Amniotic stem cell (primary cell): ENCODE results near the gene UROD.
A peak's percentile ranks its signal among the peaks of the same experiment; 100 is the strongest.

Source experiments
- DNase-seq: peaks from one replicate; lab custom pipeline; 2025; lab: John Stamatoyannopoulos, UW

Gene UROD

DNA sequence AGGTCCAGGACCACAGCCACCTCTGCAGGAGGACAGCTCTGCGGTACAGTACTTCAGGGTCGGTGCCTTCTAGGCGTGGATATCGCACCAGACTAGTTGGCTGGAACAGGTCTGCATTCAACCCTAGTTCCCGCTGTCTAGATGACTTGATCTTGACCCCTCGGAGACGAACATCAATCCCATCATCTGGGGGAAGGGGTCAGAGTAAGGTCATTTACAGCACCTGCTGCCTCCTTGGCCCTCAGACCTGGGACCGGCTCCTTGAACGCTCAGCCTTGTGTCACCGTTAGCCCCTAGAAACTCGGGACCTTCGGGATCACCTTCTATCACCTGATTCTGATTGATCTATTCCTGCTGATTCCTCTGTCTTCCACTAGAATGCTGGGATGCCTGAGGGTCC is 3.5 kb upstream of the UROD start:
- no peak for DNase-seq

DNA sequence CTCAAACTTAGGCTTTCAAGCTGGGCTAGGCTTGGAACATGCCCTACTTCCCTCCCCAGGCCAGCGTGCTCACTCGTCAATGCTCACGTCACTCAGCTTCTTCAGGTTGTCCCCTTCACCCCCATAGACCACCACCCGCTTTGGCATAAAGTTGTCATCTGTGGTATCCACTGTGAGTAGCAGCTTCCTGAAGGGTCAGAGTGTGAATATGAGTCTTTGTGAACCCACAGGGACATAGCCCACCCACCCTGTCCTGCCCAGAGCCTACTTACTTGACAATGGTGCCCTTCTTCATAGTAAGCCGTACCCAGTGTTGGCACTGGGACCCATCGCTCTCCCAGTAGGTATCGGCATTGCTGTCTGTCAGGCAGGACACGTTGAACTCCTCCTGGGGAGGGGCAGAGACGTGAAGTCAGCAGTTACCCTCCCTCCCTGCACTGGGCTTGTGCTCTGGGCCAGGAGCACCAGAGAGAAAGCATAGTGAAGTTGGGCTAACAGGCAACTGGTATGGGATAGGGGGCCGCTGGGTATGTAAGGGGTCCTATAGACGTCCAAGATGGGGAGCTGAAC is 2.7 kb upstream of the UROD start:
- no peak for DNase-seq

DNA sequence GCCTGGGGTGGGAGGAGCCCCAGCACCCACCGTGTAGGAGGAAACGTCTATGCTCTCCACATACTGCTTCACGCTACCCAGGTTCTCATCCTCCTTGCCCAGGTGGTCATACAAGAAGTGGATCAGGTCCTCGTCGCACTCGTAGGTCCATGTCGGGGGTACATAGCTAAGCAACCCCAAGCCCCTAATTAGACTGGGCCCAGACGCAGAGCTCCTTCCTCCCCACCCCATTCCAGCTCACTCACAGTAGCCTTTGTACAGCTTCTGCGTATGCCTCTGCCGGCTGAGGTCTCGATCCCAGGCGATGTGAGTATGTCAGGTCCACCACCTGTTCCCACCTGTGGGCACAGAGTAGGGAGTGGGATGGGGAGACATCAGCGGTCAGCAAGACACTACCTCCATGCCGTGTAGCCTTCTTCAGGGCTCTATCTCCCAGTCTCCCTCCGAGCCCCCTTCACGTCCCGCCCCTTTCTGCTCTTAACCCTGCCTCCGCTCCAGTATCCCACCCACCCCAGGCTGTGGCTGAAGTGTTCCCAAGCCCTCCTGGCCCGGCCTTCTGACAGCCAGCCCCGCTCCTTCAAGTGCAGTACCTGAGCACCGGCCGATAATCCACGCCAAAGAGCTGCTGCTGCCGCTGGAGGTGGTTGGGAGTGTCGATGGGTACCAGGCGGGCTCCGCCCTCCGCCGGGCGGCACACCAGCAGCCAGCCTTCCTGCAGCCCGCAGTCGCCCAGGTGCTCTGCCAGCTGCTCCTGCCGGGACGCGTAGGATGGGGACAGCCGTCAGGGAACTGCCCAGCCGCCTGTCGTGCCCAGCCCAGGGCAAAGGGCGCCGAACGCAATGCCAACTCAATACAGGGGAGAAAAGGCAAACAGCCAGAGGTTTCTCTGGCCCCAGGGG is 1.8 kb upstream of the UROD start:
- DNase-seq = no peak

DNA sequence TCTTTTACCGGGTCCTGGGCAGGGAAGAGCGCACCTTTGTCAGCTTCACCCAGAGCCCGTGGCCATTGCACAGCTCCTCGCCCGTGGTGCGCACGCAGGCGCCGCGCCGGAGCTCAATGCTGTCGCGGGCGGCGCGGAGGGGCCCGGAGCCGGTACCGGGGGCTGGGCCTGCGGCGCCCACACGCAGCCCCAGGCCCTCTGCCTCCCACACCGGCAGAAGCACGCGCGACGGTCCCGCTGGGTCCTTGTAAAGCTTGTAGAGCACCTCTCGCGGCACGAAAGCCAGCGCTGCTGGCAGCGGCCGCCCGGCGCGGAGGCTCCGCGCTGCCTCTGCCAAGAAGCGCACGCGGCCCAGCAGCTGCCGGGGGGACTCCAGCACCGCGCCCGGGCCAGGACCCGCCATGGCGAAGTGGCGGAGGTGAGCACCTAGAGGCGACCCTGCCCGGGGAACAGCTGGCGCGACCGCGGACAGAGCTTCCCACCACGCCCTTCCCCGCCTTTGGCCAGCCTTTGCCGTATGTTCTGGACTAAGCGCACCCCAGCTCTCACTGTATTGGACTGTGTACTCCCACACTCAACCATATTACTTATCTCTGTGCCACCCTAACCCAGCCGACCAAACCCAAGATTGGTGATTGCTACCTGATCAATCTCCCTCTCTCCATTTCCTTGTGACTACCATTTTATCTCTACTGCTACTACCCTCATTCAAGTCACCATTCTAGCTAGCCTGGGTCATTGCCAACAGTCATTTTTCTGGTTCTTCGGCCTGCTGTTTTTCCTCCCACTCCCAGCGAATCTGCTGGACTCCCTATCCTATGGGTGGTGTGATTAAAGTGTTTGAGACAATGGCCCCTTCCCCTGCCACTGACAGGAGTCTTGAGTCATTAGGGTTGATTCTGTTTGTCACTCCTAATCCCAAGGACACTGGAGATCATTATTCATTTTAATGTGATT is 921 bp upstream of the UROD start, which contains the start of gene HECTD3:
Gene HECTD3, minus strand, starts transcription at position 470 of the 957 bp plus-strand sequence. Its CDS starts 67 bp downstream, at position 403.
- peak; percentile 30 for DNase-seq

DNA sequence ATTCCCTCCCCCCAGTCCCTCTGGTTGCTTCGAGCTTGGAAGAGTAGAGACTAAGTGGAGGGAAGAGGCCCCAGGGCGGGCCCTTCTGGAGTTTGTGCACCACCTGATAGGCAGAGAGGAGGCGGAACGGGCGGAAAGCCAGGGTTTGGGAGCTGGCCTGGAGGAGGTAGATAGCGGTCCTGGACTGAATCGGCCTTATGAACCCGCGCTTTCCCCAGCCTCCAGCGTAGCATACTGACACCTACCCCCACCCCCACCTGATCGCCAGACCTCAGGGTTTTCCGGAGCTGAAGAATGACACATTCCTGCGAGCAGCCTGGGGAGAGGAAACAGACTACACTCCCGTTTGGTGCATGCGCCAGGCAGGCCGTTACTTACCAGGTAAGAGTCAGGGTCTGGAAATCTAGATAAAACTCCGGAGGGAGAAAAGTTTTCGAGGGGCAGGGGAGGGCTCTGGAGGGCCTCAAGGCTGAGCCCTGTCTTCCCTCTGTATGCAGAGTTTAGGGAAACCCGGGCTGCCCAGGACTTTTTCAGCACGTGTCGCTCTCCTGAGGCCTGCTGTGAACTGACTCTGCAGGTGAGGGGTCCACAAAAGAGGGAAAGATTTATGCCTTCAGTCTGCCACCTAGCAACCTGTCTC is 705 bp downstream of the UROD start:
- DNase-seq = peak; percentile 32

DNA sequence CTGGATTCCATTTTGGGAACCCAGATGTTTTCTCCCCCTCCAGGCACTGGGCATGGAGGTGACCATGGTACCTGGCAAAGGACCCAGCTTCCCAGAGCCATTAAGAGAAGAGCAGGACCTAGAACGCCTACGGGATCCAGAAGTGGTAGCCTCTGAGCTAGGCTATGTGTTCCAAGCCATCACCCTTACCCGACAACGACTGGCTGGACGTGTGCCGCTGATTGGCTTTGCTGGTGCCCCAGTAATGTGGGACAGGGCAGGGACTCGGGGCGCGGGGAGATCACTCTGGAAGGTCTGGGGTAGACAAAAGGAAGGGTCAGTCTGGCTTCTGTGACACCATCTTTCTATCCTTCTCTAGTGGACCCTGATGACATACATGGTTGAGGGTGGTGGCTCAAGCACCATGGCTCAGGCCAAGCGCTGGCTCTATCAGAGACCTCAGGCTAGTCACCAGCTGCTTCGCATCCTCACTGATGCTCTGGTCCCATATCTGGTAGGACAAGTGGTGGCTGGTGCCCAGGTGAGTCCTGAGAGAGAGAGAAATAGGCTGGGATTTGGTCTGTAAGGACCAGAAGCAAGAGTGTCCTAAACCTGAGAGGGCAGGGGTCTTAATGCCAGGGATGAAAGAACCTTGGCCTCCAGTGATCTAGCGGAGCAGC is 1.6 kb downstream of the UROD start:
- no peak for DNase-seq

DNA sequence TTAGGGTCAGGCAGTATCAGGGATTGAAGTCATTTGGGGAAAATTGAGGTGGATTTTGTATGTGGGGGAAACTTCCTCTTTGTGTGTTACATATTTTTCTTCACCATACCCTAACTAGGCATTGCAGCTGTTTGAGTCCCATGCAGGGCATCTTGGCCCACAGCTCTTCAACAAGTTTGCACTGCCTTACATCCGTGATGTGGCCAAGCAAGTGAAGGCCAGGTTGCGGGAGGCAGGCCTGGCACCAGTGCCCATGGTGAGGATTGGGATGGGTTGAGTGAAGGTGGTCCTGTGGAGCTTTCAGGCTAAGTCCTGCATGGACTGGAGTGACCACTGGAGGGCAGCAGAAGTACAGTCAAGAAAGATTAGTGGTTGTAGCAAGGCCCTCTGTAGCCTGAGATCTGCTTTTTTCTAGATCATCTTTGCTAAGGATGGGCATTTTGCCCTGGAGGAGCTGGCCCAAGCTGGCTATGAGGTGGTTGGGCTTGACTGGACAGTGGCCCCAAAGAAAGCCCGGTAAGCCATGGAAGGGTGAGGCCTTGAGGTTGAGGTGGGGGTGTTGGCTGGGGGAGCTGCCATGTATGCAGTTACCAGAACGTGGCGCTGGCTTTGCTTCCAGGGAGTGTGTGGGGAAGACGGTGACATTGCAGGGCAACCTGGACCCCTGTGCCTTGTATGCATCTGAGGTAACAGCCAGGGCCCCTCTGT is 2.4 kb downstream of the UROD start:
- DNase-seq = peak; percentile 64

DNA sequence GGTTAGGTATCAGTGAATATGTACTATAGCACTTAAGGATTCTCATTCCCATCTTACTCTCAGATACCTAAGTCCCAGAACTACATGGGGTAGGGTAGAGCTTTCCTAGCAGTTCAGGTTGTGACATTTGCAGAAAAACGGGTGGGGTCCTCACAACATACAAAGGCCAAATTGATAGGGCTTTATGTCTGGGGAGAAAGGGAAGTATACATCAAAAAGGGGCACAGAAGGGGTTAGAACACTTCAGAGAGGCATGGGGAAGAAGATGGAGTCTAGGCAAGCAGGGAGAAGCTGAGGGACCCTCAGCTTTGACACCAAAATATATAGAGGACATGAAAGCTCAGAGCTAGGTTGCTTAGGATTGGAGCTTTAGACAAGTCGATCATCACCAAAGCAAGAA is 3.6 kb downstream of the UROD start:
- DNase-seq = no peak

DNA sequence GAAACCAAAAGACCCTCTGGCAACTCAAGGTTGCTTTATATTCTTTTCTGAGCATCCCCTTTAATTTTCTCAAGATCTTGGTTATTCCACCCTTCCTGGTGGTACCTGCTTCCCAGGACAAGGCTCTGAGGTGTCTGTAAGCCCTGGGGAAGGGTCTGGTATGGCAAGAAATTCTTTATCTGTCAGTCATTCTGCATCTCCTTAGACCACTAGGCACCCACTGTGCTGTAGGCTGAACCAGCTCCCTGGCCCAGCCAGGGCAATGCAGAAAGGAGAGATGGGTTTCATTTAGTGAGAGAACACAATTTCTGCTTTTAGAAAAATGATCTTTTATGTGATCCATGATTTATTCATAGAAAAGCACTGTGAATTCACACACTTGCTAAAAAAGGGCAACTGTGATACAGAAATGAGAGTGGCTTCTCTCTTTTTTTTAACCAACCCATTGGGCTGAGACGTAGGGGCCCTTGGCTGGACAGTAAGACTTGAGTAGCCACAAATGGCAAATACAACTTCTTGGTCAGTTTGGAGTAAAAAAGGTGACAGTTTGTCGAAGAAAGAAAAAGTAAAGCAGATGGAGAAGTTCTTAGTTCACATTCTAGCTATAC is 4.1 kb downstream of the UROD start:
- DNase-seq = no peak

DNA sequence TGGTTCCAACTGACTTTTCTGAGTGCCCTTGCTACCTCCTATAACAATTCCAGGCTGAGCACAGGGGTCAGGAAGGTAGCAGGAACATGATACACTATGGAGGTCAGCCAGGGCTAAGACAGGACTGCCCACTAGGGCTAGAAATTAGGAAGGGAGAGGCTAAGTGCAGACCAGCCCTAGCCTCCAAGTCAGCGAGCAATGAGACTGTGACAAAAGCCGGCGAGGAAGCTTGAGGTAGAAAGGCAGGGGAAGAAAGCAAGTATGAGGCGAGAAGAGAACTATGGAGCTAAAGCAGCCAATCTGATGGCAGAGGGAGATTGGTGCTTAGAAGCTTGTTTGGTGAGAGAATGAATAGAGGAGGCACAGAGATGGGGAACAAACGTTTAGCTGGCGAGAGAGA is 4.7 kb downstream of the UROD start:
- DNase-seq = no peak

DNA sequence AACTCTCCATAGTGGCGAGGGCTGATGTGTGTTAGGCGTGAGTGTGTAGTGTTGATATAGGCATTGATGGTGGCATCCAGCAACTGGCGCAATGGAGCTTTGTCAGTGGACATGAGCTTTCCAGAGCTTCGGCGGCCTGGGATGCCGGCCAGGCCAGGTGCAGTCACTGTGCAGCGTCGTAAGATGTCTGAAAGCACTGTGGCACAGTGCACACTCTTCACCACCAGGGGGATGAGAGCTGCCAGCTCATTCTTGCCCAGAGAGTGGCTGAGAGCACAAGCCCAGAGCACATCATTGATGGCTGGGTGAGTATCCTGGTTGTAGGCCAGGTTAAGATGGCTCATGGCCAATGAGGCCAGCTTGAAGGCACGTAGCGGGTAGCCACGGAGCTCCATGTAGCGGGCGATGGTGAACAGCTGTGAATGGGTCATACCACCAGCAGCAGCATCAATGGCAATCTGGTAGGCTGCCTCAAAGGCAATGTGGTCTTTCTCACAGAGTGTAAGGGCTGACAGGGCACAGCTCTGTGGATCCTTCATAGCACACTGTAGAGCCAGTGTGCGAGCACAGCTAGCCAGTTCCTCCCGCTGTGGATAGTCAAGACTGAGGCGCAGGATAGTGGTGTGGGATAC is 6.7 kb downstream of the UROD start:
- DNase-seq = peak; percentile 11

DNA sequence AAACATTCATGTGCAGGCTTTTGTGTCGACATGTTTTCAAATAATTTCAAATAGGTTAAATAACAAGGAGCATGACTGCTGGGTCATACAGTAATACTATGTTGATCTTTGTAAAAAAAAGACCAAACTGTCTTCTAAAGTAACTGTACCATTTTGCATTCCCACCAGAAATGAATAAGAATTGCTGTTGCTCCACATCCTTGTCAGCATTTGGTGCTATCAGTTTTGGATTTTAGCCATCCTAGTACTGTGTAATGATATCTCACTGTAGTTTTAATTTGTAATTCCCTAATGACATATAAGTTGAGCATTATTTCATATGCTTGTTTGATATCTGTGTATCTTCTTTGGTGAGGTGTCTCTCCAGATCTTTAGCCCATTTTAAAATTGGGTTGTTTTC is 11.6 kb downstream of the UROD start:
- DNase-seq = no peak

DNA sequence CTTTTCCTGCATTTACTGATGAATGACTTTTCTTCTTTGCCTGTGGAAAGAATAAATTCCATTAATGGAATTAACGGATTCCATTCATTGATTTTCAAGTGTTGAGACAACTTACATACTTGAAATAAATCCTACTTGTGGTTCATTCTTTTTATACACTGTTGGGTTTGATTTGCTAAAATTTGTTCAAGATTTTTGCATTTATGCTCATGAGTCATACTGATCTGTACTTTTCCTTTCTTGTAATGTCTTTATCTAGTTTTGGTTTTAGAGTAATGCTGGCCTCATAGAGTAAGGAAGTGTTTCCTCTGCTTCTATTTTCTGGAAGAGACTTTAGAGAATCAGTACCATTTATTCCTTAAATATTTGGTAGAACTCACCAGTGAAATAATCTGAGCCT is 14.4 kb downstream of the UROD start:
- DNase-seq = no peak

DNA sequence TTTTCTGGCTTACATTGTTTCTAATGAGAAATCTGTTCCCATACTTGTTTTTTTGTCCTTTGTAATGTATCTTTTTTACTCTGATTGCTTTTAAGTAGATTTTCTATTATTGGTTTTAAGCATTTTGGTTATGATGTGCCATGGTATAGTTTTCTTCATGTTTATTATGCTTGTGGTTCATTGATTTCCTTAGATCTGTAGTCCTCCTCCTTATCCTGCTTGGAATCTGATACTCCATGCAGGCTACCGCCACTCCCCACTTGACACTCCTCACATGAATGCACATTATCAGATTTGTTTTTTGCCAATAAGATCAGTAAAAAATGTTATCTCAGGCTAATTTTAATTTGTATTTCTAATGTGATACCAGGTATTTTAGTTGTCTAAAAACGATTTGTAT is 20.8 kb downstream of the UROD start:
- no peak for DNase-seq

DNA sequence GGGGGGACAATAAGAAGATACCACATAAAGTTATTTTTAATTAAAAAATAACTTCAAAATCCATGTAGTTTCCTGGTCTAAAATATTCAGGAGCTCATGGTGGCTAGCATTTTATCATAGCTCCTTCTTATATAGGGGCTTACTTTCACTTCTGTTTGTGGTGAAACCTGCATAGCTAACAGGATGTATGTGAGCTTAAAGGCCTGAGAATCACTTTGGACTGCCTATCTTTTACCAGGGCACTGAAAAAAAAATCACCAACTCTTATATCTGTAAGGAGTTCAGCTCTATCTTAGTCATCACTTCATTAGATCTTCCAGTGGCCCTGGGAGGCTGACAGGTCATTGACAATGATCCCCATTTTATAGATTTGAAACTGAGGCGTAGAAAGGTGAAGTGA is 21.3 kb downstream of the UROD start:
- no peak for DNase-seq

DNA sequence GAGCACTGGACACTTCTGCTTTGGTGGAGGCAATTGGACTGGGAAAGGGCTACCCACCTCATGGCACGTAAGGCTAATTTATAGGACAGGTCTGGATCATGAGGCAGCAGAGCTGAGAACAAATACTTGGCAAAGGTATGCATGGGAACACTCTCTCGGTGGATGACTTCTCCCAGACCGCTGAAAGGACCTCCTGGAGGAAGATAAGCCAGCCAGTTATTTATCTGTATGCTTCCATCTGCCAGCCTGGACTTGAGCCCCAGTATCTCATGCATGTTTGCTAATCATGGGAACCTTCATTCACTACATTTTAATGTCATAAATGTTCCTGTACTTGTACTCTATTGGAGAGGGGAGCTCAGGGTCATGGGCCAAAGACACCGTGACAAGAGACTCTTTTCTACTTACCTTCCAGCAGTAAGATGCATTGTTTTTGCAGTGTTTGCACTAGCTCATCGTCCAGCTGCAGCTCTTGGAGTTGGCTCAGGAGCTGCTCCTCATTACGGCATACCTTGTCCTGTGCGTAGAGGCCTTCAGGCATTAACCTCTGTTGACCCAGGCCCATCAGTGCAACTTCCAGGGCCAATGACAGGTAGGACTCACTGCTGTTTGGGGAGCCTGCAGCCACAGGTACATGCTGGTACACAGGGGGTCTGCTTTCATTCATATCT is 23.7 kb downstream of the UROD start:
- DNase-seq = no peak

DNA sequence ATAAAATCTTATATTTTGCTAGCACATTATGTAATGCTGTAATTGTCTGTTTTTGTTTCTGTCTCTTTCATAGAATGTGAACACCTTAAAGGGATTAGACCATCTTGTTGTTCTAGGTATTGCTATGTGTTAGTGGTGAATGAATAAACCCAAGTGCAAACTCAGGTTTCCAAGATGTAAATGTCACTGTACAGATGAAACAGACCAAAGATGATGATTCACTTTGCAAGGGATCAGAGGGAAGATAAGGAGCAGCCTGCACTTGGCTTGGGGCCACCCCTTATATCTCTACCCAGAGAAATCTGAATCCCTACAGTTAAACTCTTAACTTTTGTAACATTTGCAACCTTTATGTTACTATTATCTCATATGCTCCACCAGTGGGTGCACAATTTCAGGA is 25.4 kb downstream of the UROD start:
- DNase-seq = no peak

DNA sequence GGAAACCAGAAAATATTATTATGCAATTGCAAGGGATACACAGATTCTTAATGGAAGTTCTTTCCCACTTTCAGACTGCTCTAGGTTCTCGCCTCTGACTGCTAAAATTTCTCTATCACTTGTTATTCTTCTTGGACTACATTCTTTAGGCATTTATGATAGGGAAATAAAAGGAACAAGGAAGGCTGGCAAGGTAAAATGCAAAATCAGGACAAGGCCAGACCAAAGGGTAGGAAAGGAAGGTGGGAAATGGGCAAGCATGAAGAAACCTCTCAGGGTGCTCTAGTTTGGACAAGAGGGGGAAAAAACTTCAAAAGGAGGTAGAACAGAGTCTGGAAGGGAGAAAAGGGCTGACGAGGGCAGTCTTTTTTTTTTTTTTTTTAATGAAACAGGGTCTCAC is 26.2 kb downstream of the UROD start:
- DNase-seq = no peak

DNA sequence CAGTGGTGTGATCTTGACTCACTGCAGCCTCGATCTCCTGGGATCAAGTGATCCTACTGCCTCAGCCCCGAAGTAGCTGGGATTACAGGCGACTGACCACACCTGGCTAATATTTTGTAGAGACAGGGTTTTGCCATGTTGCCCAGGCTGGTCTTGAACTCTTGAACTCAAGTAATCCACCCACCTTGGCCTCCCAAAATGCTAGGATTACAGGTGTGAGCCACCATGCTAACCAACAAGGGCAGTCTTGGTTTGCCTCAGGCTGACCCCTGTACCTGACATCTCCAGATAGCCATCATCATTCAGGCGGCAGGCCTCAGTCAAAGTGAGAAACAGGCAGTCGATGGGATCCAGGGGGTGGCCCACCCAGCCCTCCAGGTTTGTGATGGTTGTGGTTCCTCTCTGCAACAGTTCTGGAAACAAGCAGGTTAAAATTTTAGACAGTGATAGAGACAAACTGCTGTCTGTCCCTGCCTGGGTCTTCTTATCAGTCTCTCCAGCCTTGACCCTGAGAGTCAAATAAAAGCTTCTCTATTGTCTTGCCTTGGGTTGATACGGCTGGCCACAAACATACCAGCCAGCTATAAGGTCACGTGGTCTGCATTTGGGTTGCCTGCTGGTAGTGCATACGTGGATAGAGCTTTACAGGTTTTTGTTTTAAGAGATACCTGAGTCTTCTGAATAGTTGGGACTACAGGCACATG is 26.8 kb downstream of the UROD start:
- DNase-seq = no peak
